NCI-H2196 (cell line): Measurements from ENCODE around the gene PIGP.
A peak's percentile ranks its signal among the peaks of the same experiment; 100 is the strongest.
"Not testable (repeated sequence)": the region's sequence is repeated elsewhere in the genome, so short reads cannot be mapped to it uniquely, and the experiment has no call there.

Experiments used
- DNase-seq: peaks from one replicate; lab custom pipeline; 2025; ENCODE audit not compliant: unreplicated experiment; lab: John Stamatoyannopoulos, UW

The PIGP gene

GRCh38 chr21:37076087-37076850 lies 3.4 kb upstream of the PIGP start:
- DNase-seq: no peak

GRCh38 chr21:37075214-37075770 lies 2.4 kb upstream of the PIGP start:
- DNase-seq: no peak

- no peak for DNase-seq
Observed at GRCh38 chr21:37074546-37074945, 1.7 kb upstream of the PIGP start.

GRCh38 chr21:37074197-37074510 lies 1.3 kb upstream of the PIGP start:
- no peak for DNase-seq

GRCh38 chr21:37073417-37074196 lies 736 bp upstream of the PIGP start:
- DNase-seq: no peak

GRCh38 chr21:37072274-37072987 lies 440 bp downstream of the PIGP start:
- peak; percentile 77 for DNase-seq

GRCh38 chr21:37071561-37072273 lies 1.2 kb downstream of the PIGP start:
- peak; percentile 18 for DNase-seq

GRCh38 chr21:37065561-37066177 lies 7.2 kb downstream of the PIGP start:
- DNase-seq: no peak

GRCh38 chr21:37064841-37065240 lies 8.0 kb downstream of the PIGP start:
- DNase-seq: no peak

GRCh38 chr21:37063433-37063832 lies 9.4 kb downstream of the PIGP start:
- no peak for DNase-seq

GRCh38 chr21:37062593-37062935 lies 10.3 kb downstream of the PIGP start:
- no peak for DNase-seq

- DNase-seq: no peak
Observed at GRCh38 chr21:37061926-37062592, 10.8 kb downstream of the PIGP start.

- peak; percentile 90 for DNase-seq
Observed at GRCh38 chr21:37060296-37060695, 12.6 kb downstream of the PIGP start.

- DNase-seq: no peak
Observed at GRCh38 chr21:37059181-37059580, 13.7 kb downstream of the PIGP start.

GRCh38 chr21:37058261-37058660 lies 14.6 kb downstream of the PIGP start:
- no peak for DNase-seq

- no peak for DNase-seq
Observed at GRCh38 chr21:37057614-37058013, 15.3 kb downstream of the PIGP start.

GRCh38 chr21:37055271-37055855 lies 17.5 kb downstream of the PIGP start:
- no peak for DNase-seq

GRCh38 chr21:37049741-37050140 lies 23.1 kb downstream of the PIGP start:
- DNase-seq: not testable (repeated sequence)

- no peak for DNase-seq
Observed at GRCh38 chr21:37047079-37047478, 25.8 kb downstream of the PIGP start.

- DNase-seq: no peak
Observed at GRCh38 chr21:37045556-37045955, 27.3 kb downstream of the PIGP start.
